ENCODE results near the gene CABLES1. TPM values are rescaled to one million over a fixed set of nuclear protein-coding genes. Genes with fewer than 3 reads are reported as not detected.
A peak's percentile ranks its signal among the peaks of the same experiment; 100 is the strongest.

The CABLES1 gene
- total RNA-seq, 1 donor from 2014 or later, result 7.8 TPM

GRCh38 chr18:23194997-23195957, 60.0 kb downstream of the CABLES1 start:
- ATAC-seq, result no peak

GRCh38 chr18:23196119-23197007, 61.1 kb downstream of the CABLES1 start:
- ATAC-seq, result peak; percentile 24

- no peak for ATAC-seq
Observed at GRCh38 chr18:23198217-23198845, 63.0 kb downstream of the CABLES1 start.

GRCh38 chr18:23200756-23201155, 65.5 kb downstream of the CABLES1 start:
- no peak for ATAC-seq

- ATAC-seq, result no peak
Observed at GRCh38 chr18:23201741-23202140, 66.5 kb downstream of the CABLES1 start.

GRCh38 chr18:23203891-23204432, 68.7 kb downstream of the CABLES1 start:
- ATAC-seq, result no peak

GRCh38 chr18:23204589-23205235, 69.4 kb downstream of the CABLES1 start:
- no peak for ATAC-seq

GRCh38 chr18:23205980-23206379, 70.7 kb downstream of the CABLES1 start:
- ATAC-seq, result no peak

- peak; percentile 54 for ATAC-seq
Observed at GRCh38 chr18:23207191-23207955, 72.1 kb downstream of the CABLES1 start.

- no peak for ATAC-seq
Observed at GRCh38 chr18:23207994-23208393, 72.7 kb downstream of the CABLES1 start.

- no peak for ATAC-seq
Observed at GRCh38 chr18:23208600-23208999, 73.3 kb downstream of the CABLES1 start.

GRCh38 chr18:23209031-23209430, 73.7 kb downstream of the CABLES1 start:
- no peak for ATAC-seq

- no peak for ATAC-seq
Observed at GRCh38 chr18:23209796-23210195, 74.5 kb downstream of the CABLES1 start.

- ATAC-seq, result peak; percentile 59
Observed at GRCh38 chr18:23210526-23210925, 75.2 kb downstream of the CABLES1 start.

- peak; percentile 12 for ATAC-seq
Observed at GRCh38 chr18:23211146-23211545, 75.9 kb downstream of the CABLES1 start.

GRCh38 chr18:23212161-23212560, 76.9 kb downstream of the CABLES1 start:
- no peak for ATAC-seq

- no peak for ATAC-seq
Observed at GRCh38 chr18:23213200-23213599, 77.9 kb downstream of the CABLES1 start.

- ATAC-seq, result no peak
Observed at GRCh38 chr18:23217781-23218180, 82.5 kb downstream of the CABLES1 start.

- ATAC-seq, result peak; percentile 48
Observed at GRCh38 chr18:23220355-23220754, 85.1 kb downstream of the CABLES1 start.

GRCh38 chr18:23223641-23224040, 88.4 kb downstream of the CABLES1 start:
- ATAC-seq, result no peak

- ATAC-seq, result no peak
Observed at GRCh38 chr18:23225503-23225902, 90.2 kb downstream of the CABLES1 start.
